ENCODE measurements around the gene LDB2. TPM values are rescaled to one million over a fixed set of nuclear protein-coding genes. Genes with fewer than 3 reads are reported as not detected.

LDB2 gene
- total and polyA plus RNA-seq, 2 of the 8 experiments (the other 6 are each of a cell fraction or from before 2014, with no cell fraction given) = 57.0 to 140 TPM

DNA sequence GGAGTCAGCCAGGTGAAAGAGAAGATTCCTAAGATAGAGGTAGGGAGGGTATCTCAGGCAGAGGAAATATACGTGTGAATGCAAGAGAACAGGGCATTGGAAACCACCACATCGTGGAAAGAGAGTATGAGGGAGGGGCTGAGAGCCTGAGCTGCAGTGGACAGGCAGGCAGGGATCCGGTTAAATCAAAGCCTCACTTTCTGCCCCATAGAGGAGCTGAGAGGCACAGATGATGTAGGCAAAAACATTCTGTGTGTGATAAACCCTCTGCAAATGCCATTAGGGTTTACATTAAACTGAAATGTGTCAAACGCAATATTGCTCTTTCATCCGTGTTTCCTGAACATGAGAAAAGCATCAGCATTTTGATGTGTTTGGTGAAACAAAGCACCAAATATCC is 374.0 kb downstream of the LDB2 start (continued):
- TF ChIP-seq CHD7 (IDR thresholded peaks at IDR 0.05; ENCODE audit: insufficient replicate concordance, low read length) = no peak
- no peak for TF ChIP-seq CBX8 (IDR thresholded peaks at IDR 0.05; ENCODE audit: borderline replicate concordance, low read depth, low read length)
- TF ChIP-seq TEAD4 (IDR thresholded peaks at IDR 0.05; ENCODE audit: low read depth, low read length) = no peak
- no peak for TF ChIP-seq RBBP5 (IDR thresholded peaks at IDR 0.05; ENCODE audit: borderline replicate concordance, low read depth, low read length)
- no peak for TF ChIP-seq TAF1 (IDR thresholded peaks at IDR 0.05; ENCODE audit: low read depth, low read length)
- TF ChIP-seq TCF12 (IDR thresholded peaks at IDR 0.05; ENCODE audit: low read depth, low read length) = no peak
- no peak for TF ChIP-seq KDM5A (IDR thresholded peaks at IDR 0.05; ENCODE audit: low read length)
- TF ChIP-seq CREB1 (IDR thresholded peaks at IDR 0.05) = no peak
- TF ChIP-seq BCL11A (IDR thresholded peaks at IDR 0.05; ENCODE audit: low read depth in 2 of 2, low read length in 2 of 2) = no peak
- TF ChIP-seq POLR2A (IDR thresholded peaks at IDR 0.05; ENCODE audit: control extremely low read depth in 1 of 2, low read depth in 2 of 2, low read length in 2 of 2) = no peak
- no peak for TF ChIP-seq NANOG (IDR thresholded peaks at IDR 0.05; ENCODE audit: insufficient read depth, low read depth, low read length, poor library complexity, severe bottlenecking)
- no peak for TF ChIP-seq SIX5 (IDR thresholded peaks at IDR 0.05; ENCODE audit: low read depth, low read length)

All from H1 (cell line).